NCI-H1105 treated with DMSO at 0.1 percent for 48 hours (cell line): ENCODE data around the gene CDC42BPA.
"Not testable (repeated sequence)": the region's sequence is repeated elsewhere in the genome, so short reads cannot be mapped to it uniquely, and the experiment has no call there.

Experiments
- DNase-seq: peaks from one replicate; lab custom pipeline; 2025; lab: John Stamatoyannopoulos, UW

The CDC42BPA gene

GRCh38 chr1:227306689-227307088 lies 11.6 kb downstream of the CDC42BPA start:
- DNase-seq: no peak

- DNase-seq: no peak
Observed at GRCh38 chr1:227305894-227306626, 12.2 kb downstream of the CDC42BPA start.

GRCh38 chr1:227304665-227305064 lies 13.6 kb downstream of the CDC42BPA start:
- DNase-seq: no peak

GRCh38 chr1:227303662-227304061 lies 14.6 kb downstream of the CDC42BPA start:
- no peak for DNase-seq

DNA sequence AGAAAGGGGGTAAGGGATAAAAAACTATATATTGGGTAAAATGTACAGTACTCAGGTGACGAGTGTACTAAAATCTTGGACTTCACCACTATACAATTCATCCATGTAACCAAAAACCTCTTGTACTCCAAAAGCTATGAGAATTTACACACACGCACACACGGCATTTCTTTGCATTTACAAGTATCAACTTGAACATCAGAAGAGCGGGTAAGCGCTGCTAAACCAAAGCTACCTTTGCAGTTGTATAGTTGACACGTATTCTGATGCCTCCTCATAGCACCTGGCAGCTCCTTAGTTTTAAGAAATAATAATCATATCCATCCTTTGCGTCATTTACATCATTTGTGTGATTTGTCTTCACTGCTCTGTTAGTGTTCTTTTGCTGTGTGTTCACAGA lies 17.6 kb downstream of the CDC42BPA start:
- DNase-seq: no peak

- DNase-seq: no peak
Observed at GRCh38 chr1:227299688-227300087, 18.6 kb downstream of the CDC42BPA start.

DNA sequence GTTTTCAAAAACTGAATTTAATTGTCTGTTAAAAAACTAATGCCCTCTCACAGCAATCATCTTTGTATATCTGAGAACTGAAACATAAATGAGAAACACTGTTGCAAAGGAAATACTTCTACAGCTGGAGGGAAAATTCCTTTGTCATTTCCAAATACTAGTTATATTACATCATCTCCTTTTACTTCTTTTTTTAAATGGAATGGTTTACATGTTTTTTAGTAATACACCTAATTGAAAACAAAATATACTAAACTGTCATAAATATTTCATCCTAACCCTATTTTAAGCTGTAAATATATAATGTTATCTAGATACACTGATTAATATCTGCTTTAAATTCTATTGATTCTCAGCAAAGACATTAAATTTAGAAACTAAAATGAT lies 19.1 kb downstream of the CDC42BPA start:
- DNase-seq: no peak

- no peak for DNase-seq
Observed at GRCh38 chr1:227298512-227299240, 19.6 kb downstream of the CDC42BPA start.

DNA sequence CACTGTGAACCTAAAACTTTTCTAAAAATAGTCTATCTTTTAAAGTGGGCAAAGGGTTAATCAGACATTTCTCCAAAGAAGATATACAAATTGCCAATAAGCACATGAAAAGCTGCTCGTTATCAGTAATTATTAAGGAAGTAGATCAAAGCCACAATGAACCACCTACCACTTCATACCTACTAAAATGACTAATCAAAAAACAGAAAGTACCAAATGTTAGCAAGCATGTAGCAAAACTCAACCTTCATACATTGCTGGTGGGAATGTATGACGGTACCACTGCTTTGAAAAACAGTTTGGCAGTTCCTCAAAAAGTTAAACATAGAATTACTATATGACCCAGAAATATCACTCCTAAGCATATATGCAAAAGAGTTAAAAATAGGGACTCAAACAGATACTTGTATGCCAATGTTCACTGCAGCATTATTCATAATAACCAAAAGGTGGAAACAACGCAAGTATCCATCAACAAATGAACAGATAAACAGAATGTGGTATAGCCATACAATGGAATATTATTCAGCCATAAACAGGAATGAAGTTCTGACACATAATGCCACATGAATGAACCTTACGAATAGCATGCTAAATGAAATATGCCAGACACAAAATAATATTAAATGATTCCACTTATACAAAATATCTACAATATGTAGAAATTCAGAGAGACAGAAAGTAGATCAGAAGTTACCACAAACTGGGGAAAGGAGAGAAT lies 21.1 kb downstream of the CDC42BPA start:
- no peak for DNase-seq

GRCh38 chr1:227295609-227296008 lies 22.7 kb downstream of the CDC42BPA start:
- no peak for DNase-seq

DNA sequence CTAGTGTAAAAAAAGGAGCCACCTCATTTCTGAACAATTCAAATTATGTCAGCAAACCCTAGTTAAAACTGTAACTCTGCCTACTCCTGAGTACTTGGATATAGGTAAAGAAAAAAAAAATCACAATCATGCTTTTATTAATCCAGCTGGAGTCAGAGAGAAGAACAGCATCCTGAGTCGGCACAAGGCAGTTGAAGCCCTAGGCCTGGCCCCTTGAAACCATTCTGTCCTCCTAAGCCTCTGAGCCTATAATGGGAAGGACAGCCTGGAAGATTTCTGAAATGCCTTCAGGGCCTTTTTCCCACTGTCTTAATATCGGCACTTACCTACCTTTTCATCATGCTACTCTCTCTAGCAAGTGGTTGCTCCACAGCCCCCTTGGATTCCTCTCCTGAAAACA lies 32.5 kb downstream of the CDC42BPA start:
- DNase-seq: no peak

- DNase-seq: no peak
Observed at GRCh38 chr1:227281371-227281770, 36.9 kb downstream of the CDC42BPA start.

GRCh38 chr1:227280836-227281235 lies 37.5 kb downstream of the CDC42BPA start:
- DNase-seq: no peak

DNA sequence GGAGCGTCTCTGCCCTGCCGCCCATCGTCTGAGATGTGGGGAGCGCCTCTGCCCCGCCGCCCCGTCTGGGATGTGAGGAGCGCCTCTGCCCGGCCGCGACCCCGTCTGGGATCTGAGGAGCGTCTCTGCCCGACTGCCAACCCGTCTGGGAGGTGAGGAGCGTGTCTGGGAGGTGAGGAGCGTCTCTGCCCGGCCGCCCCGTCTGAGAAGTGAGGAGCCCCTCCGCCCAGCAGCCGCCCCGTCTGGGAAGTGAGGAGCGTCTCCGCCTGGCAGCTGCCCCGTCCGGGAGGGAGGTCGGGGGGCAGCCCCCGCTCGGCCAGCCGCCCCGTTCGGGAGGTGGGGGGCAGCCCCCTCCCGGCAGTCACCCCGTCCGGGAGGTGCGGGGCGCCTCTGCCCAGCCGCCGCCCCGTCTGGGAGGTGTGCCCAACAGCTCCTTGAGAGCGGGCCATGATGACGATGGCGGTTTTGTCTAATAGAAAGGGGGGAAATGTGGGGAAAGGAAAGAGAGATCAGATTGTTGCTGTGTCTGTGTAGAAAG lies 42.1 kb downstream of the CDC42BPA start:
- not testable (repeated sequence) for DNase-seq

- DNase-seq: no peak
Observed at GRCh38 chr1:227273557-227273956, 44.7 kb downstream of the CDC42BPA start.

DNA sequence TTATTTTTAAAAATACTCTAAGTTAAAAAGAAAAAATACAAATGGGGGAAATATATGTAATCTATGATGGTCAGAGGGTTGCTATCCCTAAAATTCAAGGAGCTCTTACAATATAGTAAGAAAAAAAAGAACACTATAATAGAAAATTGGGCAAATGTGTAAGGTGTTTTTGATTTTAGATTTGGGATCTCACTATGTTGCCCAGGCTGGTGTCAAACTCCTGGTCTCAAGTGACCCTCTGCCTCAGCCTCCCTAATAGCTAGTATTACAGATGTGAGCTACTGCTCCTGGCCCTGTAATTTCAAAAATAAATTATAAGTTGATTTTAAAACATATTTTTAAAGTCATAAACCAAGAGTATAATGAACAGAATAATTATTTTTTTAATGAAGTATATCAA lies 45.9 kb downstream of the CDC42BPA start:
- no peak for DNase-seq

- DNase-seq: no peak
Observed at GRCh38 chr1:227270554-227270953, 47.7 kb downstream of the CDC42BPA start.

DNA sequence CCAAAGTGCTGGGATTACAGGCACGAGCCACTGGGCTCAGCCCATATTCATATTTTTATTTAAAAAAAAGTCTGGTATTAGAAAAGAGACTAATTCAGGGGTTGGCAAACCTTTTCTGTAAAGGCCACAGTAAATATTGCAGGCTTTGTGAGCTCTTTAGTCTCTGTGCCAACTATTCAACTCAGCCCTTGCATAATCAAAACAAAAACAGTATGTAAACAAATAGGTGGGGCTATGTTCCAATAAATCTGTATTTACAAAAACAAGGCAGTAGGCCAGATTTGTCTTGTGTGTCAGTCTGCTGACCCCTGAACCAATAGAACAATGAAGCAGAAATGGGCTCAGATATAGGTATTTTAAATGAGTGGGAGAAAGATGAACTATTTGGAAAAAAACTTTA lies 49.3 kb downstream of the CDC42BPA start:
- DNase-seq: peak; percentile 21

GRCh38 chr1:227265891-227266290 lies 52.4 kb downstream of the CDC42BPA start:
- no peak for DNase-seq

DNA sequence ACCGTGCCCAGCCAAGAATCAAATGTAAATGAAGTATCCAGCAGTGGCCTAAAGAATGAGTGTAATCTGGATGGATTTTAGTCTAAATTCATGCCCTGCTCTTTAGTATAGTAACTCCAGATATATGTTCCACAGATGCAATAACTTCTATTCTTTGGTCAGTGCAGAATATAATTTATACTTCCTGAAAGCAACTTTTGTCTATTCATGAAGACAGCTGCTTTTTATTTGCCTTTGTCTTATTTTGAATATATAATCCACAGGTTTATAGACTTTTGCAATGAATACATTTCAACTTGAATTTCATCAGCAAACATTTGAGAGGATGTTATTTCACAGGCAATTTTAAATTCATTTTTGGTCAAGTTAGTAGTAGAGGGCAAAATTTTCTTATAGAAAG lies 54.4 kb downstream of the CDC42BPA start:
- DNase-seq: no peak

- no peak for DNase-seq
Observed at GRCh38 chr1:227261501-227261900, 56.8 kb downstream of the CDC42BPA start.

GRCh38 chr1:227260433-227260832 lies 57.9 kb downstream of the CDC42BPA start:
- DNase-seq: no peak

DNA sequence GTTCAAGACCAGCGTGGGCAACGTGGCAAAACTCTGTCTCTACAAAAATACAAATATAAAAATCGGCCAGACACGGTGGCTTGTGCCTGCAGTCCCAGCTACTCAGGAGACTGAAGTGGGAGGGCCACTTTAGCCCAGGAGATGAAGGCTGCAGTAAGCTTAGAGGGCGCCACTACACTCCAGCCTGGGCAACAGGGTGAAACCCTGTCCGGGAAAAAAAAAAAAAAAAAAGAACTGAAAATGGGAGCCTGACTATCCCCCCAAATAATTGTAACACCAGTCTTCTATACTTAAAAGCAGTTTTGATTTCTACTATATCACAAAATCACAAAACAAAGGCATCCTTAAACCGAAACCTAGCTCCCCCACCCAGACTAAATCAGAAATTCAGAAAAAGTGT lies 60.3 kb downstream of the CDC42BPA start:
- no peak for DNase-seq
